Renal pelvis (tissue), 4 donors: ENCODE data around the gene TNRC6C. TPM values are rescaled to one million over a fixed set of nuclear protein-coding genes. Genes with fewer than 3 reads are reported as not detected.
A peak's percentile ranks its signal among the peaks of the same experiment; 100 is the strongest.
"Not testable (repeated sequence)": the region's sequence is repeated elsewhere in the genome, so short reads cannot be mapped to it uniquely, and the experiment has no call there.

Source experiments
- DNase-seq: peaks from one replicate; pipeline ENCODE4 v3.0.0-alpha.2; 2013
- polyA plus RNA-seq, 3 donors: library from polyadenylated mRNA; unstranded; fragments of 120-200 nt; gene quantifications; one replicate each; pipeline ENCODE4 v1.2.1, GENCODE V29; 2013; ENCODE audit not compliant: insufficient read length in 3 of 3

Gene TNRC6C
- polyA plus RNA-seq, 3 donors = 12.1 to 18.0 (median 16.1) TPM

GRCh38 chr17:77959126-77959925 is 823 bp downstream of the TNRC6C start:
- peak; percentile 20 for DNase-seq

- DNase-seq = peak; percentile 38
Measured at GRCh38 chr17:77959926-77960521, 1.5 kb downstream of the TNRC6C start.

DNA sequence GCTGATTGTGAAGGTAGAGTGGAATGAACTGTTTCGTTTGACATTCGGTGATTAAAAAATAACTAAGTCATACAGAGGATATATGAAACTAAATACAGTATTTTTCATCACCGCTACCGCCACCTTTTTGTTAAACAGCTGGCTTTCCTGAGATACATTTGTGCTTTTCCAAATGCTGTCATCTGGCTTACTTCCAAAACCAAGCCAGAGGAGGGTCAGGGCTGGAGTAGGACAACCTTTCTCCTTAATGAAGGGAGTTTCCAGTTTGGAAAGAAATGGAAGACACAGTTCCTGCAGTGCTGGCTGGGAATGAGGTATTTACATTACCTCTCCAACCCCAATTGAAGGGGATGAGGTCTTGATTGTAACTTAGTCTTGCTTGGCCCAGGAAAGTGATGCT is 3.2 kb downstream of the TNRC6C start:
- DNase-seq = no peak

DNA sequence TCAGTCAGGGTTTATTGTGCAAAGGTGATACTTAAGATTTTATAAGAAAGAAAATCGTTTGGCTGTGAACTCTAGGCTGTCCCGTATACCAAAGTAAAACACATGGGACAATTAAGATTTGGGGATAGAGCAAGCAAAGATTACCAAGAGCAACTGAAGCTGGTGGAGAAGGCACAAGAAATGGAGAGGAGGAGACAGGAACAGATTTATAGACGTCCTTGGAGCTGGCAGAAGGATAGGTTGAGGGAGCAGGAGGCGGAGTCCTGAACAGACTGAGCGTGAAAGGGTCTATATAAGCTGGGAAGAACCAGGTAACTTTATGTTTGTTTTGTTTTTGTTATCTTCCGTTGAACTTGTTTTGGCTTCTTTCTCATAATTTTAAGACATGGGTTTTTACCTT is 3.8 kb downstream of the TNRC6C start:
- no peak for DNase-seq

GRCh38 chr17:77963441-77963840 is 4.9 kb downstream of the TNRC6C start:
- DNase-seq = peak; percentile 54

DNA sequence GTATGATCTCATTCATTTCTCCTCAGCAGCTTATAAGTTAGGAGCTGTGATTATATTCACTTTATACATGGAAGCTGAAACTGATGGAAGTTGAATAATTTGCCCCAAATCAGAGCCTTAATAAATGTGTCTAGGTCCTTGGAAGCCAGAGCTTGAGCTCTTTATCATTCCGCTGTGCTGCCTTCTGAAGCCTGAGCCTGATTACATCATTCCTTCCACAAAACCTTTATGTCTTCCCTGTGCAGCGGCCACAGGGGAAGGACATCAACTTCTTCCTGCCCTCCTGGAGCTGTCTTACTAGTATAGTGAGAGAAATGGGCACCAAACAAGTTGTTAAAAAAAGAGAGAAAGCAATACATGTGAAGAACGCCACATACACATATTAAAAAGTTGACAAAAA is 6.8 kb downstream of the TNRC6C start:
- DNase-seq = no peak

GRCh38 chr17:77966476-77966875 is 8.0 kb downstream of the TNRC6C start:
- no peak for DNase-seq

DNA sequence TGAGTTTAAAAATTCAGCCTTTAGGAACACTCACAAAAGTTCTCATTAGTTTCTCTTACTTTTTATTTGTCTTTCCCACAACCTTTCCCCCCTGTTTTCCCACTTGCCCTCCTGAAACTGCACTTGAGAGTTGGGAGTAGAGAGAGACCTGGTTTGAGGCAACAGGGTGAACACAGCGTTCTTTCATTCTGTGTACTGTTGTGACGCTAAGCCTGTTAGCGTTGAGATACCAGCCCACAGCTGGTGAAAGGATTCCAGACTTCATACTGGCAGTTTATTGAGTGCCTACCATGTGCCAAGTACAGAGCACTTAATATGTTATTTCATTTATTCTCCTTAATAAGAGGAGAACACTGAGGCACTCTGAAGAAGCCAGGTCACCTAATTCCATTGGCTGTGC is 10.3 kb downstream of the TNRC6C start:
- no peak for DNase-seq

DNA sequence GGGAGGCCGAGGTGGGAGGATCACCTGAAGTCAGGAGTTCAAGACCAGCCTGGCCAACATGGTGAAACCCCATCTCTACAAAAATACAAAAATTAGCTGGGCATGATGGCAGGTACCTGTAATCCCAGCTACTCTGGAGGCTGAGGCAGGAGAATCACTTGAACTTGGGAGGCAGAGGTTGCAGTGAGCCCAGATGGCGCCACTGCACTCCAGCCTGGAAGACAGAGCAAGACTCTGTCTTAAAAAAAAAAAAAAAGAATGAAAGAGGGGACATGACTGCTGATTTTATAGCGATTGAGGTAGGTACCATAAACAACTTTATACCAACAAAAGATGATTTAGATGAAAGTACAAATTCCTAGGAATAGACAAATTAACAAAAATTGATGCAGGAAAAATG is 13.8 kb downstream of the TNRC6C start:
- not testable (repeated sequence) for DNase-seq

DNA sequence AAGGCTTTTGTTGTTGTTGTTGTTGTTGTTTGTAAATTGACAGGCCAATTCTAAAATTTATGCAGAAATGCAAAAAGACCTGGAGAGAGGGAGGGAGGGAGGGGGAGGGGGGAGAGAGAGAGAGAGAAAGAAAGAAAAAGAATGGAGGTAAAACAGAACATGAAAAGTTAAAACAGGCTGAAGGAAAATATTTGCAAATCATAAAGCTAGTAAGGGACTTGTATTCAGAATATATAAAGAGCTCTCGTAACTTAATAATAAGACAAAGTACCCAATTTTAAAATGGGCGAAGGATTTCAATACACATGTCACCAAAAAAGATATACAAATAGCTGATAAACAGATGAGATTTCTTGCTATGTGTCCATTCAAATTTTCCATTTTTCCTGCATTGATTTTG is 15.4 kb downstream of the TNRC6C start:
- no peak for DNase-seq

DNA sequence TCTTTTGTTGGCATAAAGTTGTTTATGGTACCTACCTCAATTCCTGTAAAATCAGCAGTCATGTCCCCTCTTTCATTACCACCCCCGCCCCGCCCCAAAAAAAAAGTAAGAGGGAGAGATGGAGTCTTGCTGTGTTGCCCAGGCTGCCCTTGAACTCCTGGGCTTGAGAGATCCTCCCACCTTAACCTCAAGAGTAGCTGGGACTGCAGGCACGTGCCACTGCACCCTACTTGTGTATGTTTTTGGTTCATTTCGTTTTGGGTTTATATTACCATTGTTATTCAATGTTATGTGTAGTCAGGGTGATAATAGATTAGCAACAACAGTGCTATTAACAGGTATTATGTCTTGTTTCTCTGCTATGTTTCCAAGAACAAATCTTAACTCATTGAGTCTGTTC is 15.9 kb downstream of the TNRC6C start:
- no peak for DNase-seq

- DNase-seq = not testable (repeated sequence)
Measured at GRCh38 chr17:77982430-77982829, 23.9 kb downstream of the TNRC6C start.

DNA sequence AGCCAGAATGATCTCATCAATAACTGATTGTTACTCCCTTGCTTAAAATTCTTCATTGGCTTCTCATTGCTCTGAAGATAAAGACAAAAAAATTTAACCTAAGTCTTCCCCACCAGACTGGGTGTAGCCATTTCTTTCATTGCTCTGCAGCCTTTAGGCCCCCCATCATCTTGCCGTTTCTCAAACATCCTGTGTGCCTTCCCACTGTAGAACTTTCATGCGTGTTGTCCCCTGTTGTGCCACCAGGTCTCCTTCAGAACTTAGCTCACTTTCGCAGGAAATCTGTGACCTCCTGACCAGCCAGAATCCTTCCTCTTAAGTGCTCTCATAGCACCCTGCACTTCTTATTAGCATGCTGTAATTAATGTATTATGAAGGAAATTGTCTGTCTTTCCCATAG is 31.8 kb downstream of the TNRC6C start:
- DNase-seq = no peak

DNA sequence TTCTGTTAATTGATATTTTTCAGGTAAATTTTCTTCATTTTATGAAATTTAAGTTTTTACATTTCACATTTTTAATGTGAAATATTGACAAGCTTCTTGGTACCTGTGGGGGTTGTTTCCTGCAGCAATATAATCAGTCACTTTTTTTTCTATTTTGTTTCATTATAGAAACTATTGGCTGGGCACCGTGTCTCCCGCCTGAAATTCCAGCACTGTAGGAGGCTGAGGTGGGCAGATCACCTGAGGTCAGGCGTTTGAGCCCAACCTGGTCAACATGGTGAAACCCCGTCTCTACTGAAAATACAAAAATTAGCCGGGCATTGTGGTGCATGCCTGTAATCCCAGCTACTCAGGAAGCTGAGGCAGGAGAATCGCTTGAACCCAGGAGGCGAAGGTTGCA is 35.2 kb downstream of the TNRC6C start:
- not testable (repeated sequence) for DNase-seq

- no peak for DNase-seq
Measured at GRCh38 chr17:77995146-77995852, 36.8 kb downstream of the TNRC6C start.

- no peak for DNase-seq
Measured at GRCh38 chr17:77996256-77996655, 37.8 kb downstream of the TNRC6C start.

GRCh38 chr17:77999413-78000173 is 41.1 kb downstream of the TNRC6C start:
- DNase-seq = no peak

GRCh38 chr17:78000341-78000740 is 41.8 kb downstream of the TNRC6C start:
- DNase-seq = no peak

DNA sequence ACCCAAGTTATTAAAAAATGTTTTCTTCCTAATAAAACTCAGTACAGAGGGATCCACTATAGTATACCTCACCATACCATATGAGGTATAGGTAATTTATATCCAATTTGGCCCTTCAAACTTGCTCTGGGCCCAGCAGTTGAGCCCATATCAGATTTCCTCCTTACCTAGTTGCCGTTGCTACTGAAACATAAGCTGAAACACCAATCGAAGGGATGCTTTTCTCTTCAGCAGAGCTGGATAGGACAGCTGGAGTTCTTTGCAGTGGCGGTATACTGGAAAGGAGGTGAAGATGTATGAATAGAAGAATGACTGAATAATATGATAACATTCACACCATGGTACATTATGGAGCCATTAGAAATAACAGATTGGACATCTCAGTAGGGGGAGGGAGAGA is 42.7 kb downstream of the TNRC6C start:
- DNase-seq = peak; percentile 26

GRCh38 chr17:78001612-78002011 is 43.1 kb downstream of the TNRC6C start:
- DNase-seq = no peak

- DNase-seq = no peak
Measured at GRCh38 chr17:78002166-78002565, 43.7 kb downstream of the TNRC6C start.

- DNase-seq = no peak
Measured at GRCh38 chr17:78005452-78006171, 47.1 kb downstream of the TNRC6C start.
